MCF 10A (cell line): ENCODE data around the gene MEGF10. TPM values are rescaled to one million over a fixed set of nuclear protein-coding genes. Genes with fewer than 3 reads are reported as not detected.

Source experiments
- BruUV-seq: library from RNA; stranded (reverse); fragments of 400-500 nt; replicated peaks from 2 replicates; lab custom pipeline; 2021; lab: Mats Ljungman, UMichigan
- CTCF ChIA-PET: fragments of 300-600 bp; sonication (Branson Sonifier 250); formaldehyde crosslinking; extraction: SDS; loops from one replicate; lab custom pipeline; 2021; ENCODE audit warnings: antibody characterized with exemption, inconsistent platforms; lab: Yijun Ruan, JAX
- POLR2A ChIA-PET: fragments of 300-600, 350-650 bp; sonication (Branson Sonifier 250); formaldehyde crosslinking; extraction: SDS; loops from one replicate; lab custom pipeline; 2020; ENCODE audit warnings: antibody characterized with exemption, inconsistent platforms; lab: Yijun Ruan, JAX
- DNase-seq: peaks from one replicate; pipeline ENCODE4 v3.0.0-alpha.2; 2018; ENCODE audit not compliant: unreplicated experiment
- H3K27ac Mint-ChIP-seq: one replicate; pipeline ENCODE4 v1.8.0; 2022; ENCODE audit warnings: mild to moderate bottlenecking, low read depth, mixed read lengths; ENCODE audit not compliant: unreplicated experiment
- H3K27me3 Mint-ChIP-seq: one replicate; pipeline ENCODE4 v1.8.0; 2022; ENCODE audit warnings: mixed read lengths; ENCODE audit not compliant: insufficient read depth, unreplicated experiment
- H3K36me3 Mint-ChIP-seq: one replicate; pipeline ENCODE4 v1.8.0; 2022; ENCODE audit warnings: mild to moderate bottlenecking, moderate library complexity, mixed read lengths; ENCODE audit not compliant: insufficient read depth, unreplicated experiment
- H3K4me1 Mint-ChIP-seq: one replicate; pipeline ENCODE4 v1.8.0; 2022; ENCODE audit warnings: mixed read lengths; ENCODE audit not compliant: insufficient read depth, unreplicated experiment
- H3K4me3 Mint-ChIP-seq: one replicate; pipeline ENCODE4 v1.8.0; 2022; ENCODE audit warnings: mild to moderate bottlenecking, moderate library complexity, mixed read lengths; ENCODE audit not compliant: unreplicated experiment
- H3K9me3 Mint-ChIP-seq: one replicate; pipeline ENCODE4 v1.8.0; 2022; ENCODE audit warnings: mixed read lengths; ENCODE audit not compliant: unreplicated experiment
- intact Hi-C: fragments of 100-400 bp; cut with micrococcal nuclease; formaldehyde crosslinking; loops from 2 replicates; pipeline ENCODE4 v1.14.1; 2022
- total RNA-seq: library from RNA; stranded (reverse); gene quantifications from 2 replicates; pipeline ENCODE4 v1.2.3, GENCODE V29; 2022
- TF ChIP-seq, protein P1 (sequence below): fragments of 200-600 bp; IDR thresholded peaks from one replicate; pipeline ENCODE4 v1.8.0; 2022; ENCODE audit warnings: antibody characterized with exemption, mild to moderate bottlenecking; ENCODE audit not compliant: unreplicated experiment

MEGF10 gene
- total RNA-seq, 1 experiment from 2014 or later = not detected

DNA sequence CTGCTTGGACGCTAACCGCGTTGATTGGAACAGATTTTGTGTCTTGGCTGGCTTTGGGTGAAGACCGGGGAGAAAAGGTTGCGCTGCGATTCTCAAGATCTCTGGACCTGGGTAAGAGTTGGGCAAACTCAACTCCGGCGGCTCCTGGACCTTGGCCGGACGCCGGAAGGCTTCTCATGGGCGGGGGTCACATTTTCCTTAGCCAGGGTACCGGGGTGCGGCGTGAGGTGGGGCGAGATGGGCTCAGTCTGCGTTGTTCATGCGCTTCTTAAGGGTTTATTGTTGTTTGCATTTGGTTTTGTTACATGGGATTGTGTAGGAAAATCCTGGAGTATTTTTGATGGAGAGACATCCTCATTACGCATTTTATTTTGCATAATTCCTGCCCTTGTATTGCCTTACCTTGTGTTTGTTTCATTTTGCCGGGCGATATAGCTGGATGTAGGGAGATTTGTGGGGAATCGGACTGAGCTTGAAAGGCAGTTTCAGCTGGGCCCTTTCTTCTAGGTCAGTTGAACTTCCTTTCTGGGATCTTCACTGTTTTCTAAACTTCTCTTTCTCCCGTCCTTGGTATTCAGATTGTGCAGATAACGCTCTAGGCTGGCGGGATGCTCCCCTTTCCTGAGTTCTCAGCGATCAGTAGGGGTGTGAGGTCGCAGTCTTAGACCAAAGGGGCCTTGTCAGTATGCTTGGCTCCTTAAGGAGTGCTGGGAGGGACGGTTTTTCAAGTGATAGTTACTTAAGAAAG, 524 bp downstream of the MEGF10 start:
- H3K4me3 Mint-ChIP-seq = no peak overlapping the region
- CTCF ChIA-PET = interaction anchor here (2.2 kb wide), 1 partner anchor 150 kb away, joined by 10 read pairs; no protein-coding TSS in a partner anchor

DNA sequence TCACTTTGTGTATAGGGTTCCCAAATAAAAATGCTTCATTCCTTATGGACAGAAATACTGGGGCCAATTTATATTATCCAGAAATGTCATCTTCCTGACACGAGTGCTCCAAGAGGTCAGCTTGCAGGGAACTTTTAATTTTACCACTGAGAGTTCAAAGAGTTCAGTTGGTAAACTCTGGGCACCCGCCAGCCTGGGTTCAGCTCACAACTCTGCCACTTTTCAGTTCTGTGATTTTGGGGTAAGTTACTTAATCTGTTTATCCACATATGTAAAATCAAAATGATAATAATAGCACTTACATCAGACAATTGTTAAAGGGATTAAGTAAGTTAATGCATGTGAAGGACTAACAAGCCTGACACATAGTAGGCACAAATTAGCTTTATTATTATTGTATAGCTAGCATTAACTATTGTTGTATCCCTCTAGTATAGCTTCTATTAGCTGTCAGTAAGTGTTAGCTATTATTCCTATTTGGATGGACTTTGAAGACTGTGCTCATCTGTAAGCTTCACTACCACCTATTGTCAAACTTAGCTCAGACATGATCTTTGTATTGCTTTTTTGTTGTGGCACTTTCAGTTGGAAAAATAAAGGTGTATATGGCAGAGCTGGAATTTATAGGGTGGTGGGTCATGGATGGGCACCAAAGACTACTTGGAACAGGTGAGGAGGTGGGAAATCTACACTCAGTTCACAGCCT, 1.6 kb downstream of the MEGF10 start:
- TF ChIP-seq, protein P1, sequence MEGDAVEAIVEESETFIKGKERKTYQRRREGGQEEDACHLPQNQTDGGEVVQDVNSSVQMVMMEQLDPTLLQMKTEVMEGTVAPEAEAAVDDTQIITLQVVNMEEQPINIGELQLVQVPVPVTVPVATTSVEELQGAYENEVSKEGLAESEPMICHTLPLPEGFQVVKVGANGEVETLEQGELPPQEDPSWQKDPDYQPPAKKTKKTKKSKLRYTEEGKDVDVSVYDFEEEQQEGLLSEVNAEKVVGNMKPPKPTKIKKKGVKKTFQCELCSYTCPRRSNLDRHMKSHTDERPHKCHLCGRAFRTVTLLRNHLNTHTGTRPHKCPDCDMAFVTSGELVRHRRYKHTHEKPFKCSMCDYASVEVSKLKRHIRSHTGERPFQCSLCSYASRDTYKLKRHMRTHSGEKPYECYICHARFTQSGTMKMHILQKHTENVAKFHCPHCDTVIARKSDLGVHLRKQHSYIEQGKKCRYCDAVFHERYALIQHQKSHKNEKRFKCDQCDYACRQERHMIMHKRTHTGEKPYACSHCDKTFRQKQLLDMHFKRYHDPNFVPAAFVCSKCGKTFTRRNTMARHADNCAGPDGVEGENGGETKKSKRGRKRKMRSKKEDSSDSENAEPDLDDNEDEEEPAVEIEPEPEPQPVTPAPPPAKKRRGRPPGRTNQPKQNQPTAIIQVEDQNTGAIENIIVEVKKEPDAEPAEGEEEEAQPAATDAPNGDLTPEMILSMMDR = no peak
- Mint-ChIP-seq H3K4me1 (peaks cover 8% of the 10 kb centered on the region), H3K4me3 (no peak overlapping the region), H3K27me3 (no peaks in the 10 kb centered on the region), H3K36me3 (no peaks in the 10 kb centered on the region), H3K27ac (no peak overlapping the region), H3K9me3 (peaks cover 10% of the 10 kb centered on the region)
- ChIA-PET CTCF (interaction anchor here (0.6 to 2.2 kb wide), 5 partner anchors 149 to 454 kb away, joined by 3 to 10 read pairs (median 3); no protein-coding TSS in a partner anchor), POLR2A (interaction anchor here (0.6 to 0.7 kb wide), 2 partner anchors 149 to 223 kb away, joined by 3 to 4 read pairs; no protein-coding TSS in a partner anchor)
- intact Hi-C loops = no loop called here
- DNase-seq = no peak
- no TSS peak for BruUV-seq

More for the DNA sequence above, 524 bp downstream of the MEGF10 start:
- no peaks in the 10 kb centered on the region for H3K36me3 Mint-ChIP-seq
- intact Hi-C loops = loop anchor here (1.0 kb wide), 3 partner anchors 23 to 202 kb away; no protein-coding TSS in a partner anchor
- peaks cover 10% of the 10 kb centered on the region for H3K9me3 Mint-ChIP-seq
- no peak for DNase-seq
- H3K27ac Mint-ChIP-seq = no peak overlapping the region
- TF ChIP-seq, protein P1 = no peak
- POLR2A ChIA-PET = no interaction called here
- H3K27me3 Mint-ChIP-seq = no peaks in the 10 kb centered on the region
- peaks cover 1% of the 10 kb centered on the region for H3K4me1 Mint-ChIP-seq
- no TSS peak for BruUV-seq

DNA sequence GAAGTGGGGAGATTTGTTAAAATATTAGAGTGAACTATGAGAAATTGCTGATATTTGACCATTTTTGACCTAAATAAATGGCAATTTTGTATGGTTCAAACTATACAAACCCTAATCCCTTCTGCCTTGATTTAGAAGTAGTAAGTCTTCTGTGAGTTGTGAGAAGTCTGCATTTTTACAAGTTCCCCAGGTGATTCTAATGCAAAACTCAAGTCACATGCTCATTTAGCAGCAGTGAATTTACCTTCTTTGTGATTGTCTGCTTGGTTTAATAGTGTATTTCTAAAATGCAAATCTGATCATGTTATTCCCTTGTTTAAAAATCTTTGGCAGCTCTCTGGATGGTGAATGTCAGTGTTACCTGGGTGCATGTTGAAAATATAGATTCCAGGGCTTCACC, 2.8 kb downstream of the MEGF10 start:
- Mint-ChIP-seq H3K27ac (no peak overlapping the region), H3K4me3 (no peak overlapping the region), H3K27me3 (no peaks in the 10 kb centered on the region), H3K9me3 (peaks cover 4% of the 10 kb centered on the region), H3K36me3 (no peaks in the 10 kb centered on the region), H3K4me1 (peaks cover 13% of the 10 kb centered on the region)
- POLR2A ChIA-PET = interaction anchor here (0.6 kb wide), 1 partner anchor 541 kb away, joined by 3 read pairs; no protein-coding TSS in a partner anchor
- intact Hi-C loops = no loop called here
- TF ChIP-seq, protein P1 = no peak
- DNase-seq = no peak
- no TSS peak for BruUV-seq
- CTCF ChIA-PET = interaction anchor here (0.5 to 0.6 kb wide), 2 partner anchors 87 to 111 kb away, joined by 3 to 5 read pairs; no protein-coding TSS in a partner anchor

DNA sequence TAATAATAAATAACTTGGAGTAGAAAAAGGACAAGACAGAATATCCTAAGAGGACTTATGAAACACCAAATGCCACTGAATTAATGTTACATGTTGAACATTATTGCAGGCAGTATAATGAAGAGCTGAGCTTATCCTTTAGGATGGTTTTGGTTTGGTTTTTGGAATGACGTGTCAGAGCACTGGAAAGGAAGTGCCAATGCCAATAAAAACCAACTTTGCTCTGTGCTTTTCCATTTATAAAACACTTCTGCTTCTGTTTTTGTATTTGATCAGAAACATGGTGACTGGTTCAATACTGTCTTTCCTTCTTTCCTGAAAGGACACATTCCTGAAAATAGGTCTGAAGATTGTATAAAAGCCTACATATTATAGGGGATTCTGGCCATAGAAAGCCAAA, 4.2 kb downstream of the MEGF10 start:
- ChIA-PET CTCF (interaction anchor here (1.0 to 3.1 kb wide), 2 partner anchors 11 to 198 kb away, joined by 3 to 10 read pairs; no protein-coding TSS in a partner anchor), POLR2A (no interaction called here)
- Mint-ChIP-seq H3K4me3 (no peak overlapping the region), H3K36me3 (no peaks in the 10 kb centered on the region), H3K4me1 (peaks cover 13% of the 10 kb centered on the region), H3K27ac (no peak overlapping the region), H3K27me3 (no peaks in the 10 kb centered on the region), H3K9me3 (no peaks in the 10 kb centered on the region)
- no peak for DNase-seq
- TF ChIP-seq, protein P1 = no peak
- no TSS peak for BruUV-seq
- intact Hi-C loops = loop anchor here (5.0 kb wide), 1 partner anchor 263 kb away; the partner anchor contains the start of gene MARCHF3
